GM23338 (cell line): Measurements from ENCODE around the gene LPAR1. TPM values are rescaled to one million over a fixed set of nuclear protein-coding genes. Genes with fewer than 3 reads are reported as not detected.

Experiments
- ATAC-seq: fragments of 200-7000 bp; cut with Tn5 transposase; 3 replicates; pipeline ENCODE4 v1.9.1; 2020
- DNase-seq: peaks from one replicate; pipeline ENCODE4 v3.0.0-alpha.2; 2015; ENCODE audit warnings: low spot score
- H2AFZ ChIP-seq: fragments of 200-600 bp; sonication (generic); 2 replicates; pipeline ENCODE4 v1.8.0; 2016; ENCODE audit warnings: antibody characterized with exemption, mild to moderate bottlenecking, moderate library complexity
- H3F3A ChIP-seq: fragments of 200-600 bp; sonication (generic); replicated peaks from 2 replicates; pipeline ENCODE4 v1.8.0; 2017; ENCODE audit warnings: antibody characterized with exemption, mixed run types, low read depth
- H3K27ac ChIP-seq: fragments of 200-600 bp; sonication (generic); 2 replicates; pipeline ENCODE4 v1.6.1; 2016; ENCODE audit warnings: low read depth
- H3K27me3 ChIP-seq: fragments of 200-600 bp; sonication (generic); 2 replicates; pipeline ENCODE4 v1.8.0; 2016; ENCODE audit warnings: mild to moderate bottlenecking, mixed run types, moderate library complexity; ENCODE audit not compliant: insufficient read depth
- H3K36me3 ChIP-seq: fragments of 200-600 bp; sonication (generic); 2 replicates; pipeline ENCODE4 v1.8.0; 2016; ENCODE audit warnings: mild to moderate bottlenecking; ENCODE audit not compliant: insufficient read depth
- H3K4me1 ChIP-seq: fragments of 200-600 bp; sonication (generic); 2 replicates; pipeline ENCODE4 v1.8.0; 2016; ENCODE audit warnings: mild to moderate bottlenecking, moderate library complexity; ENCODE audit not compliant: insufficient read depth
- H3K4me2 ChIP-seq: fragments of 200-600 bp; sonication (generic); 2 replicates; pipeline ENCODE4 v1.7.1; 2017; ENCODE audit warnings: mixed run types
- H3K4me3 ChIP-seq: fragments of 200-600 bp; sonication (generic); 2 replicates; pipeline ENCODE4 v1.6.1; 2016; ENCODE audit warnings: mixed run types
- H3K79me2 ChIP-seq: fragments of 200-600 bp; sonication (generic); replicated peaks from 2 replicates; pipeline ENCODE4 v1.8.0; 2017; ENCODE audit warnings: mild to moderate bottlenecking; ENCODE audit not compliant: insufficient read depth
- H3K9me2 ChIP-seq: fragments of 200-600 bp; sonication (generic); 2 replicates; pipeline ENCODE4 v1.8.0; 2017; ENCODE audit not compliant: insufficient read depth
- H4K20me1 ChIP-seq: fragments of 200-600 bp; sonication (generic); replicated peaks from 2 replicates; pipeline ENCODE4 v1.8.0; 2017; ENCODE audit warnings: mild to moderate bottlenecking; ENCODE audit not compliant: insufficient read depth
- H3K27ac Mint-ChIP-seq: 2 replicates; pipeline ENCODE4 v1.8.0; 2020; ENCODE audit warnings: inconsistent platforms, mild to moderate bottlenecking, moderate library complexity, mixed read lengths
- H3K27me3 Mint-ChIP-seq: 3 replicates; pipeline ENCODE4 v1.8.0; 2022; ENCODE audit warnings: low read depth, mild to moderate bottlenecking, moderate library complexity, mixed read lengths, inconsistent platforms; ENCODE audit not compliant: insufficient read depth, poor library complexity
- H3K36me3 Mint-ChIP-seq: 3 replicates; pipeline ENCODE4 v1.8.0; 2021; ENCODE audit warnings: low read depth, mild to moderate bottlenecking, inconsistent platforms, moderate library complexity, mixed read lengths
- H3K4me1 Mint-ChIP-seq: 3 replicates; pipeline ENCODE4 v1.8.0; 2020; ENCODE audit warnings: mild to moderate bottlenecking, inconsistent platforms, mixed read lengths
- H3K4me3 Mint-ChIP-seq: 3 replicates; pipeline ENCODE4 v1.8.0; 2021; ENCODE audit warnings: moderate library complexity, mild to moderate bottlenecking, inconsistent platforms, mixed read lengths
- H3K9me3 Mint-ChIP-seq: 3 replicates; pipeline ENCODE4 v1.8.0; 2020; ENCODE audit warnings: moderate library complexity, mild to moderate bottlenecking, inconsistent platforms, mixed read lengths
- CREB1 ChIP-seq: fragments of 250-450 bp; sonication (Bioruptor Pico); IDR thresholded peaks from 2 replicates; pipeline ENCODE4 v1.5.0; 2020; ENCODE audit warnings: low read depth, mild to moderate bottlenecking, moderate library complexity
- CTCF ChIP-seq, 2 experiments: fragments of 200-600 bp in 1 of 2; sonication (generic) in 1 of 2; conservative IDR thresholded peaks; 2 replicates each; pipeline versions ENCODE4 v1.5.1 to v1.6.1; 2016 to 2017; ENCODE audit warnings: antibody characterized with exemption in 2 of 2, low read depth in 2 of 2, mild to moderate bottlenecking in 2 of 2, moderate library complexity in 1 of 2
- ETS1 ChIP-seq: IDR thresholded peaks from 2 replicates; pipeline ENCODE4 v1.6.1; 2016; ENCODE audit warnings: antibody characterized with exemption
- EZH2 ChIP-seq: fragments of 200-600 bp; sonication (generic); IDR thresholded peaks from one replicate; pipeline ENCODE4 v1.8.0; 2017; ENCODE audit warnings: antibody characterized with exemption, mild to moderate bottlenecking, low read depth; ENCODE audit not compliant: unreplicated experiment
- EZH2phosphoT487 ChIP-seq: fragments of 200-600 bp; sonication (generic); IDR thresholded peaks from one replicate; pipeline ENCODE4 v1.8.1; 2018; ENCODE audit warnings: antibody characterized with exemption; ENCODE audit not compliant: unreplicated experiment
- JUNB ChIP-seq: IDR thresholded peaks from one replicate; pipeline ENCODE4 v1.6.1; 2016; ENCODE audit warnings: antibody characterized with exemption; ENCODE audit not compliant: unreplicated experiment
- NANOG ChIP-seq: IDR thresholded peaks from 2 replicates; pipeline ENCODE4 v1.6.1; 2016; ENCODE audit warnings: antibody characterized with exemption, borderline replicate concordance
- POLR2AphosphoS5 ChIP-seq: IDR thresholded peaks from 2 replicates; pipeline ENCODE4 v1.6.1; 2016; ENCODE audit warnings: antibody characterized with exemption, low read depth
- REST ChIP-seq: IDR thresholded peaks from one replicate; pipeline ENCODE4 v1.6.1; 2018; ENCODE audit warnings: antibody characterized with exemption; ENCODE audit not compliant: unreplicated experiment
- STAT1 ChIP-seq: IDR thresholded peaks from one replicate; pipeline ENCODE4 v1.6.1; 2016; ENCODE audit warnings: antibody characterized with exemption; ENCODE audit not compliant: unreplicated experiment
- ZNF114 ChIP-seq: fragments of 250-450 bp; sonication (Bioruptor Pico); IDR thresholded peaks from 2 replicates; pipeline ENCODE4 v1.5.0; 2020; ENCODE audit warnings: mild to moderate bottlenecking, moderate library complexity
- ZNF331 ChIP-seq: fragments of 250-450 bp; sonication (Bioruptor Pico); IDR thresholded peaks from 2 replicates; pipeline ENCODE4 v1.5.0; 2020; ENCODE audit warnings: low read depth, mild to moderate bottlenecking, moderate library complexity
- polyA plus RNA-seq: library from polyadenylated mRNA; unstranded; fragments of >200 nt; fragmentation: Nextera tagmentation; extraction: Ambion mirVana; gene quantifications from 2 replicates; pipeline ENCODE4 v1.2.1, GENCODE V29; 2016
- total RNA-seq: library from RNA; depleted of rRNA; stranded (reverse); fragments of >200 nt; shearing (Covaris generic); gene quantifications from 2 replicates; pipeline ENCODE4 v1.2.3, GENCODE V29; 2014

LPAR1 gene
- total and polyA plus RNA-seq, 2 experiments from 2014 or later: 1.0 to 3.8 TPM

- TF ChIP-seq JUNB (no peak), POLR2AphosphoS5 (no peak), ZNF331 (no peak), NANOG (no peak)
- Histone ChIP-seq H2AFZ (no peak overlapping the region), H3K4me1 (peaks cover 6% of the 10 kb centered on the region; the same call in 1 of the 2 replicates), H3K79me2 (no peaks in the 10 kb centered on the region), H3K36me3 (no peaks in the 10 kb centered on the region), H3K27ac (no peak overlapping the region), H3K4me2 (no peak overlapping the region), H3K4me3 (no peak overlapping the region), H3K27me3 (no peaks in the 10 kb centered on the region), H3F3A (no peaks in the 10 kb centered on the region), H4K20me1 (no peaks in the 10 kb centered on the region), H3K9me2 (no peaks in the 10 kb centered on the region)
- no peak overlapping the region for H3K27ac Mint-ChIP-seq
- H3K4me1 Mint-ChIP-seq: peaks cover 2% of the 10 kb centered on the region; the same call in 1 of the 3 replicates
- ATAC-seq (no peak), DNase-seq (no peak)
- no peaks in the 10 kb centered on the region for H3K27me3 Mint-ChIP-seq
- H3K4me3 Mint-ChIP-seq: no peak overlapping the region
- no peaks in the 10 kb centered on the region for H3K36me3 Mint-ChIP-seq
- no peaks in the 10 kb centered on the region; the same call in 2 of the 3 replicates for H3K9me3 Mint-ChIP-seq
Measured at GRCh38 chr9:110997847-110998246, 40.4 kb downstream of the LPAR1 start.

- no peak overlapping the region for H3K27ac Mint-ChIP-seq
- ATAC-seq: no peak
Measured at GRCh38 chr9:110996436-110997220, 41.6 kb downstream of the LPAR1 start.

More at GRCh38 chr9:110996436-110997220, 41.6 kb downstream of the LPAR1 start:
- no peaks in the 10 kb centered on the region; the same call in 2 of the 3 replicates for H3K9me3 Mint-ChIP-seq
- no peaks in the 10 kb centered on the region for H3F3A ChIP-seq
- H3K36me3 ChIP-seq: no peaks in the 10 kb centered on the region
- no peak for DNase-seq
- no peaks in the 10 kb centered on the region for H3K79me2 ChIP-seq
- peaks cover 6% of the 10 kb centered on the region; the same call in 1 of the 2 replicates for H3K4me1 ChIP-seq
- H3K4me1 Mint-ChIP-seq: peaks cover 2% of the 10 kb centered on the region; the same call in 1 of the 3 replicates
- no peak overlapping the region for H3K4me3 Mint-ChIP-seq
- H3K9me2 ChIP-seq: no peaks in the 10 kb centered on the region
- H3K4me2 ChIP-seq: no peak overlapping the region
- no peak overlapping the region for H3K27ac ChIP-seq
- no peak overlapping the region for H2AFZ ChIP-seq
- no peaks in the 10 kb centered on the region for H3K27me3 ChIP-seq
- no peak overlapping the region for H3K4me3 ChIP-seq
- H3K36me3 Mint-ChIP-seq: no peaks in the 10 kb centered on the region
- no peaks in the 10 kb centered on the region for H4K20me1 ChIP-seq
- TF ChIP-seq STAT1: no peak
- TF ChIP-seq CREB1: no peak
- no peak for TF ChIP-seq EZH2phosphoT487
- no peak for TF ChIP-seq POLR2AphosphoS5
- TF ChIP-seq ETS1: no peak
- no peak for TF ChIP-seq EZH2
- TF ChIP-seq ZNF114 (CRISPR knock-in tag): no peak
- TF ChIP-seq REST: no peak
- no peak for TF ChIP-seq CTCF (conservative IDR thresholded peaks at IDR 0.05; ENCODE audit: low read depth in 2 of 2)
- no peaks in the 10 kb centered on the region for H3K27me3 Mint-ChIP-seq
